ENCODE data around the gene GUCY1A2. TPM values are rescaled to one million over a fixed set of nuclear protein-coding genes. Genes with fewer than 3 reads are reported as not detected.
"Not testable (repeated sequence)": the region's sequence is repeated elsewhere in the genome, so short reads cannot be mapped to it uniquely, and the experiment has no call there.

GUCY1A2 gene
- total RNA-seq: 108 TPM

DNA sequence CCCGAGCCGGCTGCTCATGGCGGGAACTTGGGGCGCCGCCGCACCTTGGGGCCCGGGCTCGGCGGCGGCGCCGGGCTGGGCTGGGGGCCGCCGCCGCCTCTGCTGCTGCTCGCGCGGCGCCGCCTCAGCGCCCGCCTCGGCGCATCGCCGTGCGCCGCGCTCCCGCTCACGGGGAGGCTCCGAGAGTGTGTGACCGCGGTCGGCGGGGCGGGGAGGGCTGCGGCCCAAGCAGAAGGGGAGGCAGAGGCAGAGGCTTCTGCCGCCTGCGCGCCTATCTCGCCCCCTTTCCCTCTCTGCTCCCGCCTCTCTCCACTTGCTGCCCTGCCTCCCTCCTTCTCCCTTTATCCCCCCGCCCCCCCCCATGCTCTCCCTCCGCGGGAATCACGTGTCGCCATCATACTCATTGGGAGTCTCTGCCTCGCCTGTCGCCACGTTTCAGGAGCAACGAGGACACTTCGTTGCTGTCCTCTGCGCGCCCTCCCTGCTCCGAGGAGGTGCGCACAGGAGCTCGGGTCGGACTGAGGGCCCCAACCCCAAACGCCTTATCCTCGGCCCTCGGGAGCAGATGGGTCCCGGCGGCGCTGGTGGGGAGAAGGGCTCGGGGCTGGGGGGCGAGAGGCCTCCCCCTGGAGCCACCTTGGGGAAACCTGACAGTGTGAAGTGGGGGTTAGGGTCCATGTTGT, at the start of gene GUCY1A2:
Gene GUCY1A2 (minus strand): TSS at position 258 of the 683 bp plus-strand sequence. CDS start 421 bp downstream, outside the sequence.
- no peak for FAIRE-seq

DNA sequence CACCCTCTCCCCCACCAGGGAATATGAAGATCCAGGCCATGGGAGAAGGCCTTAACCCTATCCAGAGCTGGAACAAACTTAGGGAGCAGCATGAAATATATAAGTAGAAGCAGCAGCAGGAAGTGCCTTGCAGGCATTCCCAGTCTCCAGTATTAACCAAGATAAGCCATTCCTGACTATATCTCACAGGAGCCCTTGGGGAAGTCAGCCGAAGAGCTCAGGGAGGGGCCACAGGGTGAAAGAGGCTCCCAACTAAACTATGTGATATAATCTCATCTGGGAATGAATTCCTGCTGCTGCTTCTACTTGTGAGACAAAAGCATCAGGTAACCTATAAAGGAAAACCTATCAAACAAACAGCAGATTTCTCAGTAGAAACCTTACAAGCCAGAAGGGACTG, 36.1 kb upstream of the GUCY1A2 start:
- no peak for FAIRE-seq
- no peak for DNase-seq (ENCODE audit: low spot score in 2 of 2)

More for the DNA sequence above, at the start of gene GUCY1A2:
- peak; percentile 54 to 59 for DNase-seq (ENCODE audit: low spot score in 2 of 2)

- not testable (repeated sequence) for DNase-seq (ENCODE audit: low spot score in 2 of 2); FAIRE-seq
Observed at GRCh38 chr11:107051332-107051731, 33.1 kb upstream of the GUCY1A2 start.

DNA sequence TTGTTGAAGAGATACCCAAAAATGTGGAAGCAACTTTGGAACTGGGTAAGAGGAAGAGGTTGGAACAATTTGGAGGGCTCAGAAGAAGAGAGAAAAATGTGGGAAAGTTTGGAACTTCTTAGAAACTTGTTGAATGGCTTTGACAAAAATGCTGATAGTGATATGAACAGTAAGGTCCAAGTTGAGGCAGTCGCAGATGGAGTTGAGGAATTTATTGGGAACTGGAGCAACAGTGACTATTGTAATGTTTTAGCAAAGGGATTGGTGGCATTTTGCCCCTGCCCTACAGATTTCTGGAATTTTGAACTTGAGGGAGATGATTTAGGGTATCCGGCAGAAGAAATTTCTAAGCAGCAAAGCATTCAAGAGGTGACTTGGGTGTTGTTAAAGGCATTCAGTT, 32.6 kb upstream of the GUCY1A2 start:
- FAIRE-seq; DNase-seq (ENCODE audit: low spot score in 2 of 2): not testable (repeated sequence)

- DNase-seq (ENCODE audit: low spot score in 2 of 2) (no peak), FAIRE-seq (no peak)
Observed at GRCh38 chr11:107050121-107050520, 31.8 kb upstream of the GUCY1A2 start.

DNA sequence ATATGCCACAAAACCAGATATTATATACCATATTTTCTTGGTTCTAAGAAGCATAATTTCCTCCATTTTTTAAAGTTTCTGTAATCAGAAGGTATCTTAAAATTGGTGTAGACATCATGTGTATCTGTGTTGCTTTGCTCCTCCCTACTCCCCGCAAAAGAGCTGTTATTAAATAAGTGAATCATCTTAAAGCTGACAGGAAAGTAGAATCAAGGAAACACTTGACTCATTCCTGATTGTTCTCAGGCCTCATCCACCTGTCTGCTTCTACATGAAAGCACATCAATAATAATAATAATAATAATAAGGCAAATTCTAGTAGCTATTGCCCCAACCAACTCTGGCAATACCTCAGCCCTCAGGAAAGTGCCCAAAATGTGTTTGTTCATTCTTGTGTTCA, 26.2 kb upstream of the GUCY1A2 start:
- FAIRE-seq: no peak

GRCh38 chr11:107043242-107044006, 25.1 kb upstream of the GUCY1A2 start:
- DNase-seq (ENCODE audit: low spot score in 2 of 2) (no peak), FAIRE-seq (no peak)

More for the DNA sequence above, 26.2 kb upstream of the GUCY1A2 start:
- no peak for DNase-seq (ENCODE audit: low spot score in 2 of 2)

GRCh38 chr11:107042748-107043147, 24.5 kb upstream of the GUCY1A2 start:
- no peak for DNase-seq (ENCODE audit: low spot score in 2 of 2)
- FAIRE-seq: no peak

DNA sequence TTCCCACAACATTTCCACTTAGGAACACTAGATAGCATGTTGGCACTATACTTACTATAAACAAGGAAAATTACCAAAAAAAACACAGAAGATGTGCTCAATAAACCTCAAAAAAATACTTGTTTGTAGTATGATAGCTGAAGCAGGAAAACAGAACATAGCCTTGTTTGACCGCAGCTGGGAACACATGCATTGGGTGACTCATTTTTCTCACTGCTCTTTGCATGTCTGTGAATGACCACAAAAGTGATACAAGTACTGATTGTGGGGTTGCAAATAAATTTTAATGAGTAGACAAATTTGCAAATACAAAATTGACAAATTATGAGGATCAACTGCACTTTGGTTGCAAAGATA, 22.8 kb upstream of the GUCY1A2 start:
- no peak for FAIRE-seq
- DNase-seq (ENCODE audit: low spot score in 2 of 2): no peak

DNA sequence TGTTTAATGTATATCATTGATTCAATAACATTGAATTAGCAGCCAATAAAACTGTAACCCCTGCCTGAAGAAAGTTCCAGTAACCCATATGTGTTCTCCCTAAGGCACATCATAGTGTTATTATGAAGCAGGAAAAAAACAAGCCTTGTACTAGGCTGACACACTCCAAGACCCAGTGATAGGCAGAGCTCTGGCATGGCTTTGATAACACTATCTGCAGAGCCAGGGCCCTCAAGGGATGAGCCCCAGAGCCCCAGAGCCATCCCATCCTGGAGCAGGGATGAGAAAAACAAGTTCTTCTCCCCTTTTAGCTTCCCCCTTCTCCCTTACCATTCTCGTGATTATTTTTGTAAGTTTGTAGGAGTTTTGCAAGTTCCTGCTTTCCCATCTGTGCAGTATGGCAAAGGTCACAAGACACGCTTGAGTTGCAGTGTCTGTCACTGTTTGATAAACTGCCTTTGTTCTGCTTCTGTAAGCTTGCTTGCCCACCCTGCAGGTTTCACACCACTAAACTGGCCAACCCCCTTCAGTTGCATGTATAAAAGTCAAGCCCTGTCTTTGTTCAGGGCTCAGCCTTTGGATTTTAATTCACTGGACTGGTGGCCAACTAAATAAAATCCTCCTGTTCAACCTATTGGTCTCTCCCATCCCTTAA, 22.3 kb upstream of the GUCY1A2 start:
- no peak for FAIRE-seq
- no peak for DNase-seq (ENCODE audit: low spot score in 2 of 2)

DNA sequence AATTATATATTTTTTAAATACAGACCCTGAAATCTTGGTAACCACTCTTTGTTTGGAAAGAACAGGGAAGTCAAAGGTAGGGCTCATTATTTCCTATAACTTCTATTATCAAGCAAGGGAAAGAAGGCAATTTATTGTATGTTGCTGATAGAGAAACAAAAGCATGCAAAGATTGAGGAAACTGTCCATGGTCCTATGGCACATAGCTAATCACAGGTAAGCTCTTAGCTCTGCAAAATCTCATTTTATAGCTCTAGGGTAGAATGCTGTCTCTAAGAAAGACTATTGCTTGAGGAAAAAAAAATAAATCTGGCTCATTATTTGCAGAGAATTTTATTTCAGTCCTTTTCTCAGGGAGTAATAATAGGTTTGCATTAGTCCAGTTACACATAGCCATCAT, 7.4 kb upstream of the GUCY1A2 start:
- FAIRE-seq (no peak), DNase-seq (ENCODE audit: low spot score in 2 of 2) (no peak)

GRCh38 chr11:107020594-107020993, 2.3 kb upstream of the GUCY1A2 start:
- DNase-seq (ENCODE audit: low spot score in 2 of 2): no peak
- FAIRE-seq: no peak

- DNase-seq (ENCODE audit: low spot score in 2 of 2) (peak; percentile 52 to 57), FAIRE-seq (no peak)
Observed at GRCh38 chr11:107018902-107019493, 722 bp upstream of the GUCY1A2 start.

GRCh38 chr11:107017433-107018218, 650 bp downstream of the GUCY1A2 start:
- DNase-seq (ENCODE audit: low spot score in 2 of 2) (peak; percentile 52 to 62), FAIRE-seq (no peak)

- DNase-seq (ENCODE audit: low spot score in 2 of 2) (no peak), FAIRE-seq (no peak)
Observed at GRCh38 chr11:107017104-107017432, 1.2 kb downstream of the GUCY1A2 start.

- DNase-seq (ENCODE audit: low spot score in 2 of 2) (no peak), FAIRE-seq (no peak)
Observed at GRCh38 chr11:107014871-107015270, 3.4 kb downstream of the GUCY1A2 start.

DNA sequence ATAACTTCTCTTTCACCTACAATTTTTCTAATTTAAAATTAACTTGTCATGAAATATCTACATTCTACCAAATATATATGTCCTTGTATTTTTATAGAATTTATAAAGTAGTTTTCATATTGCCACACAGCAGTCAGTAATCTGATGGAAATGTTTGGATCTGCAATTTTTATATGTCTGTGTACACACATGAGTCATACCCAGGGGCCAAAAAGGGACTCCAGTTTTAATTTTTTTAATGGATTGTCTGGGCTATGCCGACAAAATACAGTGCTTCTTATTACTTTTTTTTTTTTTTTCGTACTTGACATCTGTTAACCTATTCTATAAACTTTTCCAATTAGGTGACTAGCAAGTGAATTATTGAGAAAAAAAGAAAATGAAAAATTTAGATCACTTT, 6.3 kb downstream of the GUCY1A2 start:
- no peak for DNase-seq (ENCODE audit: low spot score in 2 of 2)
- FAIRE-seq: no peak

GRCh38 chr11:107009190-107009589, 9.1 kb downstream of the GUCY1A2 start:
- DNase-seq (ENCODE audit: low spot score in 2 of 2) (no peak), FAIRE-seq (no peak)

DNA sequence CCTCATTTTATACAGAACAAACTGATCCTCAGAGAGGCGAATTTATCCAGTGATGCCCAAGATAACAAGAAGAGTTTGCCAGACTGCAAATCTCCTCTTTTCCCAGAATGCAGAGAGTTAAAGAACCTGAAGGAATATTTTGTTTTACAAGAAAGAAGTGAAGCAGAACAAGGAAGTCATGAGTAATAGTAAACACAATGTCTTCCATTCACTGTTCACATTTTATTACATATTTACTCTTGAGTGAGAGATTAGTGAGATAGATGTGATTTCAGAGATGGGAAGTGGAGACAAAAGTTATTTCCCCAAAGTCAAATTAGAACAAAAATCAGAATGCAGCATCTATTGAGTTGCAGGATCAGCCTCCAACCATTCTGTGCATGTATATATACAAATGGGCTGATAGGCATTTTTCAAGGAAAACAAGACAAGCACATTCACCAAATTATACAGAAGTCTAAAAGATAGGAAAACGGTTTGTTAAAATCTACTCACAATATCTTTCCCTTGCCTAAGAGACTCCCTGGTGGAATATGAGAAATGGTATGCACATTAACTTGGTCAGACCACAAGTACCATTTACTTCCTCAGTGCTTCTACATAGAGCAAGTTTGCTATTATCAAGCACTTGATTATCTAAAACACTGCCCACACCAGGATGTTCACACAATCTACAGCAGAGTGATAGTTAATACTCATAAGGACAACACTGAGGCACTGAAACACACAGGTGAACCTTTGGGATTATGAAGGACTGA, 12.0 kb downstream of the GUCY1A2 start:
- FAIRE-seq (no peak), DNase-seq (ENCODE audit: low spot score in 2 of 2) (no peak)

DNA sequence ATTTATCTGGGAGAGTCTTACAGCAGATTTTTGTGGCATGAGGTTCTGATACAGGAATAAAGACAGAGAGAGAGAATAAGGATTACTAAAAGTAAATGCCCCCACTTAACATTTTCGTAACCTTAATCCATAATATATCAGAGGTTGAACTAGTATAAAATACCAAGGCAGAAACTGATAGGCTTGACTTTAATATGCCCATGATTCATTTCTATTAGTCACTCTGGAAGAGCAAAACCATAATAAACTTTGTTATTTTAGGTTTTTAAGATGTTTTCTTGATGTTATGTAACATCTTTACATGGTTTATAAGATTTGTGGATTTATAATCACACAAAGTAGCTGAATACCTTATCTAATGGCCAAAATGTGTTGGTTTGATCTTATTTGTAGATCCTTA, 19.1 kb downstream of the GUCY1A2 start:
- no peak for FAIRE-seq

More for the DNA sequence above, 19.1 kb downstream of the GUCY1A2 start:
- DNase-seq (ENCODE audit: low spot score in 2 of 2): no peak
